Stimulated activated CD4-positive, alpha-beta T cell treated with anti-CD3 and anti-CD28 coated beads, Interleukin-1b, Interleukin-23, amount 100 ng/mL, for 4 hours (primary cell): ENCODE data around the gene EXOC8.

ENCODE experiments used
- DNase-seq, 2 donors: peaks; one replicate each; pipeline ENCODE4 v3.0.0-alpha.2; 2020; ENCODE audit warnings: low read depth in 2 of 2

Gene EXOC8

GRCh38 chr1:231313661-231314060 lies 24.0 kb downstream of the EXOC8 start:
- DNase-seq: no peak

GRCh38 chr1:231312432-231312788 lies 25.2 kb downstream of the EXOC8 start:
- DNase-seq: no peak

DNA sequence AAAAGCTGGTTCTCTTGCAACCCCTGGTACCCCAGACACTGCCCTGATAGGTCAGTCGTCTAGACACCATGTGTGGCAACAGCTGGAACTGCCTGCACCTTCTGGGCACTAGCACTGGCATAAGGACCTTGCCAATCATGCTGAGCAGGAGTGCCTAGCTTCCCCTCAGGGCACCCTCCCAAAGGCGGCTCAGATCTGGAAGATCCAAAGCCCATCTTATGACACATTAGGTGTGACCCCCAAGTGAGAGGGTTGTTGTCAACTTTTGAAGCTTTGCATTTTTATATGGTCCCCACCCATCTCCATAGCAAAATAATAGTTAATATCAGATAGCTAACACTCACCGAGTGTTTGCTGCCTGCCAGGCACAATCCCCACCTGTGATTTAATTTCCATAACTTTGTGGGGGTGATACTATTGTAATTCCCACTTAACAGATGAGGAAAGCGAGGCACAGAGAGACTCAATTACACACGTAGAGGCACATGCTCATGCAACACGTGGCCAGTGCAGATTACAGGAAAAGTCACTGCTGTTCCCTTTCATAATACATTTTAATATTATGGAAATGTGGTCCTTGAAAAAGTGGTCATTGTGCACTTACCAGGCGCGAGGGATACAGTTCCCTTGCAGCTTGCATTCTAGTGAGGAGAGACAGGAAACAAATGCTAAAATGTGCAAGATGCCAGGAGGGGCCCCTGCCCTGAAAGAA lies 25.8 kb downstream of the EXOC8 start:
- no peak for DNase-seq

- DNase-seq: no peak
Observed at GRCh38 chr1:231310391-231310934, 27.2 kb downstream of the EXOC8 start.

DNA sequence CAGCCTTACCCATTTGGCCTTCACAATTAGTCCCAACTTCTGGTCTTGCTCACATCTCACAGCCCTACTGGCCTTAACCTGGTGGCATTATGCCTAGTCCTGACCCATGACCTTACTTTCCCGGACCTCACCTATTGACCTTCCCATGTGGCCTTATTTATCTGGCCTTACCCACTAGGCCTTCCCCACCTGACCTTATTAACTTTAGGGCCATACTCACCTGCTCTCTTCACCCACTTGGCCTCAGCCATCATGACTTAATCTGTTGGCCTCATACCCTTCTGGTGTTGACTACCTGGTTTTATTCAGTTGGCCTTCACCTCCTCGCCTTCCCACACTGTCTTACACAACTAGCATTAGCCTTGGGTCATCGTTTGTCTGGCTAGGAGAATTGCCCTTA lies 35.7 kb downstream of the EXOC8 start:
- no peak for DNase-seq

DNA sequence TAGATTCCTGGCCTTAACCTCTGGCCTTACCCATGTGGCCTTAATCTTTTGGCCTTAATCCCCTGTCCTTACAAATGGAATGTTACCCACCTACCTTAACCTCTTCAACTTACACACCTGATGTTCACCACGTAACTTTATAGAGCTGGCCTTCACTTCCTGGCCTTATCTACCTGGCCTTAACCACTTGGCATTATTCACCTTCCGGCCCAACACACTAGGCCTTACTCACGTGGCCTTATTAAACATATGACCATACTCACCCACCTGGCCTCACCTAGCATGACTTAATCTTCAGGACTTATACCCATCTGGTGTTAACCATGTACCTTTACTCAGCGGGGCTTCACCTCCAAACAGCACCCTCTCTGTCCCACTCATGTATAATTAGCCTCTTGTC lies 41.7 kb downstream of the EXOC8 start:
- no peak for DNase-seq

DNA sequence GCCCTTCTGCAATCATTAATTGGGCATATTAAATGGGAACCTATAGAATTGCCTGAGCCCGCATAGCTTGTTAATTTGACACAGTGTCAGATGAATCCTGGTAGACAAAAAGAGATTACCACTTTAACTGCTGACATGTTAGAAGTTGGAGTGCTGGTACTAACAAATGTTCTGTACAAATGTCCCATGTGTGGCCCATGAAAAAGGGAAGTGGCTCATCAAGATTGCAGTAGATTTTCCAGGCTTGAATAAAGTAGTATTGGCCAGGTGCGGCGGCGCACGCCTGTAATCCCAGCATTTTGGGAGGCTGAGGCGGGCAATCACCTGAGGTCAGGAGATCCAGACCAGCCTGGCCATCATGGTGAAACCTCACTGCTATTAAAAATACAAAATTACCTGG lies 51.0 kb downstream of the EXOC8 start:
- no peak for DNase-seq

DNA sequence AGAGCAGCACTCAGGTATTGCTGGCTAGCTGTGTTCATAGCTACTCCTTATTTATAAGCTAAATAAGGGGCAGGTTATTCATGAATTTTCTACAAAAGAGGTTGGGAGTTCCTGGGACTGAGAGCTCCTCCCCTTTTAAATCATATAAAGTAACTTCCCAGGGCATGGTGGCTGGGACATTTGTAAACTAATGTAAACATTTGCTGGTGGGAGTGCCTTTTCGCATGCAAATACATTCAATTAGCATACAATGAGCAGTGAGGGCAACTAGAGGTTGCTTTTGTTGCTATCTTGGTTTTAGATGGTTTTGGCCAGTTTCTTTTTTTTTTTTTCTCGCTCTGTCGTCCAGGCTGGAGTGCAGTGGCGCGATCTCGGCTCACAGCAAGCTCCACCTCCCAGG lies 53.2 kb downstream of the EXOC8 start:
- DNase-seq: no peak
